GM20431 (cell line): ENCODE results near the gene LY6G6F.

Experiments used
- in situ Hi-C: fragments of 300-500 bp; cut with MseI, MboI; formaldehyde crosslinking; loops from one replicate; pipeline ENCODE4 v1.15.0; 2020; ENCODE audit warnings: low sequenced_read_pairs; ENCODE audit not compliant: unreplicated experiment

The LY6G6F gene

DNA sequence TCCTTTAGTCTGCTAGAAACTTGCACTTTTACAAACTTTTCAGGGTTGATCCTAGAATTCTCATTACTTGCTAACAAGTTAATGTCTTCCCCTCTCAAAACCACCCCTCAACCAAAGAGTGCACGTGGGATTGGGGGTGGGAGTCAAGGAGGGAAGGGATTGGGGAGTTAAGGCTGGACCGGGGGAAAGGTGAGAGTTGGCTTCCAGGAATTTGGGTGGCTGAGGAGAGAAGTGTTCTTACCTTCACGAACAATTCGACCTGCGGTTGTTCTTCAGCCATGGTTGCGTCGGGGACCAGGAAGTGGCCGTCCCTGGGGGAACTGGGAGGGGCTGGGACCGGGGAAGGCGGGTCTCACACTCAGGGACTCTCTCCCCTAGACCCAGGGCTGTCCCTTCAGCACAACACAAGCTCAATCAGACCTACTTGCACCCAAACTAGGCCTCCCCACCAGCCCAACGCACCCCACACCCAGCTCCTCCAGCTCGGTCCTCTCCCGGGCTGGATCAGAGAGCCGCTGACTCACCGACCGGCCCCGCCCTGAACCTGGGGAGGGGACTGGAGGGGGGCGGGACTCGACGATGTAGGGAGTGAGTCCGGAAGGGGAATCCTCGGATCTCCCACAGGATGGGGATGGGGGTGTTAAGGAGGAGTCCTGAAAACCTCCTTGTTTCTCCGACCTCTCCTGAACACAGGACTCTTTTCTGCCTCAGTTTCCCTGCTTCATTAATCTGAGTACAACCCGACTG is 29.5 kb downstream of the LY6G6F start, which contains the start of gene CLIC1:
TSS of gene CLIC1 (minus strand) at position 510 of the 747 bp plus-strand sequence. CDS start at position 280, 230 bp downstream.
- in situ Hi-C loops, result no loop called here

GRCh38 chr6:31736768-31737314 is 30.2 kb downstream of the LY6G6F start:
- in situ Hi-C loops, result no loop called here

GRCh38 chr6:31737315-31737990 is 30.8 kb downstream of the LY6G6F start:
- in situ Hi-C loops, result no loop called here

- in situ Hi-C loops, result no loop called here
Observed at GRCh38 chr6:31737991-31738979, 31.6 kb downstream of the LY6G6F start.

DNA sequence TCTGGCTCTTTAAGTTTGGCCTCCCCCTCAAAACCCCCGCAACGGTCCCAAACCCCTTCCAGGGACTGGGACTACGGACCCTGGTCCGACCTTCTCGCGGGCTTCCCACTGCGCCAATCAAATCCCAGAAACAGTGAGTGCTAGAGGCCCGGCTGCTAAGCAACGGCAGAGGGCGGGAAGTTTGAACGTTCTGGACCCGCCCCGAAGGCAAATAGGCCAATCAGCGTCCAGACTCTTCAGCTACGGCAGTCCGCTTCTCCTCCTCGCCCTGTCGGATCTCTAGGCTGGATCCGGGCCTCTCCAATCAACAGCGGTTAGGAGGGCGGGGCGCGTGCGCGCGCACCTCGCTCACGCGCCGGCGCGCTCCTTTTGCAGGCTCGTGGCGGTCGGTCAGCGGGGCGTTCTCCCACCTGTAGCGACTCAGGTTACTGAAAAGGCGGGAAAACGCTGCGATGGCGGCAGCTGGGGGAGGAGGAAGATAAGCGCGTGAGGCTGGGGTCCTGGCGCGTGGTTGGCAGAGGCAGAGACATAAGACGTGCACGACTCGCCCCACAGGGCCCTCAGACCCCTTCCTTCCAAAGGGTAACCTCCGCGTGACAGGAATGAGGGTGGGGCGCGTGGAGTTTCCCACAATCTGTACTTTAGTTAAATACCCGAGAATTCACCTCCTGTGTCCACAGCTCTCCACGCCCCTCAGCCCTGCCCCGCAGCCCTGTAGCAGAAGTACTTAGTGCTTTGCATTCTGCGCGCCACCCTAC is 33.2 kb downstream of the LY6G6F start, which contains the start of gene MSH5:
TSS of gene MSH5 (plus strand) at position 367 of the 758 bp plus-strand sequence. CDS start 462 bp downstream, outside the sequence.
- in situ Hi-C loops, result no loop called here

GRCh38 chr6:31740397-31741223 is 33.9 kb downstream of the LY6G6F start:
- in situ Hi-C loops, result no loop called here

- in situ Hi-C loops, result no loop called here
Observed at GRCh38 chr6:31741815-31742214, 35.1 kb downstream of the LY6G6F start.

DNA sequence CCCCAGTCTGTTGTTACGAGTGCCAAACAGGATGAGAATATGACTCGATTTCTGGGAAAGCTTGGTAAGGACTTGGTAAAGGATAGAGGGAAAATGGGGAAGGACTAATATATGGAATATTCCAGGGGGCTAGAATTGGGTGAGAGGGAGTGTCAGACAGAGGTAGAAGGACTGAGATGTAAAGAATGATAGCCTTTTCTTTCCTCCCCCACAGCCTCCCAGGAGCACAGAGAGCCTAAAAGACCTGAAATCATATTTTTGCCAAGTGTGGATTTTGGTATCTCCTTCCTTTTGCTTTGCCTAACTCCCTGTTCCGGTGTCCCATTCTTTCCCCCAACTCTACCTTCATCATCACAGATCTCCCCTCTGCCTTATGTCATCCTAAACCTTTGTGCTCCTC is 36.2 kb downstream of the LY6G6F start:
- in situ Hi-C loops, result no loop called here

DNA sequence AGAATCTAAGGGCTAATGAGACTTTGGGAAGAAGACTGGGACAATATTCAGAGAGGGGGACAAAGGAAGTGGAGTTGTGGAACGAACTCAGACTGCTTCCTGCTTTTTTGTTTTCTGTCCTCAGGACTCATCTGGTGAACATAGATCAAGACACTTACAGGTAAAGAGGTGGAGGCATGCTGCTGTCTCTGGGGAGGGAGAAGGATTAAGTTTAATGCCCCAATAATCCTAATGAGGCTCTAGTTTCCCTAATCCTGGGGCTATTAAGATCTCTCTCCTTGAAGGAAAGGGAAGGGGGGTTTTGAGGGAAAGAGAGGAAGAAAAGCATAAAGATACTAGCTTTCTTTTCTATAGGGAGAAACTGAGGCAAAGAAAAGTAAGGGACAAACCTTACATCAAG is 37.8 kb downstream of the LY6G6F start:
- in situ Hi-C loops, result no loop called here

GRCh38 chr6:31749301-31750036 is 42.8 kb downstream of the LY6G6F start:
- in situ Hi-C loops, result no loop called here

GRCh38 chr6:31750411-31751022 is 43.9 kb downstream of the LY6G6F start:
- in situ Hi-C loops, result no loop called here

DNA sequence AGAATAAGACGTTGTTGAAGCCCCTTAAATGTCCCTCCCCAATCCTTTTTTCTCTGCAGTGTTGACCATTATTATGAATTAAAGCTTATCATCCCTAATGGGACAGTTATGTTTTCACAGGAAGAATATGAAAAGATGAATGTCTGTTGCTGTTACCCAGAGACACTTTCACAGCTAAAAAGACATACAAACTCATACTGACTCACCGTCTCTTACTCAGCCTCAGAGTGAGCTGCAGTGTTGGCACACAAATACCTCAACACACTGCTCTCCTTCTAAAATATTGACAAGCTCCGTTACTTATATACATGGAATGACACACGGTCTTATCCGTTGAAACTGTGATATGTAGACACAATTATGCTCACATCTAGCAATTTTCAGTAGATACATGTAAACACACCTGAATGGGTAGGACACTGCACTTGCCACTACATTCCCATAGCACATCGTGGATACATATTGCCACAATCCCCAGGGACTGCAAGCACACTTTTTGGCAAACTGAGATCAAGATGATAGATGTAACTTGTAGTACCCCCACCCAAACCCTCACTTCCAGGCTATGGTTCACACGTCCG is 46.2 kb downstream of the LY6G6F start:
- in situ Hi-C loops, result no loop called here

DNA sequence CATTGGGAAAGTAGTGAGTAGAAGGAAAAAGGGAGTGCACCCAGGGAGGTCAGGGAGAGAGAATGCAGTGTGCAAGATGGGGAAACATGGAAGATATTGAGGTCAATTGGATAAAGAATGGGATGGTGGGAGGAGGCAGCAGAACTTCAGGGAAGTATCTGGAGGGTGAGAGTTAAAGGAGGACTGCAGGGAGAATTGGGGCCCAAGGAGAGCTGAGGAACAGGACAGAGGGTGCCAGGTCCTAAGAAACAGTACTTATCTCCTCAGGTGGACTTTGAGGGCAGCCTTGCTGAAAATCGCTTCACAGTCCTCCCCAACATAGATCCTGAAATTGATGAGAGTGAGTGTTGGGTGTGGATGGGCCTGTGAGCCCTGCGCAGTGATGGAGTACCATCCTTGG is 51.6 kb downstream of the LY6G6F start:
- in situ Hi-C loops, result no loop called here
